ENCODE data around the gene CARS2.
"Not testable (repeated sequence)": the region's sequence is repeated elsewhere in the genome, so short reads cannot be mapped to it uniquely, and the experiment has no call there.

The CARS2 gene

GRCh38 chr13:110731072-110731471 lies 25.2 kb upstream of the CARS2 start:
- no peak for TF ChIP-seq CTCF (IDR thresholded peaks at IDR 0.05; ENCODE audit: low read depth, low read length, missing control alignments)
- in situ Hi-C loops (cut with HindIII; ENCODE audit: low pct_ligation_motif_present, low sequenced_read_pairs) = no loop called here
- no peaks in the 10 kb centered on the region for H3K36me3 ChIP-seq (replicated peaks)
- no peak for DNase-seq
- H3K4me3 ChIP-seq (ENCODE audit: low read depth, low read length) = no peak overlapping the region
- no peaks in the 10 kb centered on the region for H3K27me3 ChIP-seq (replicated peaks)
- H3K27ac ChIP-seq = no peak overlapping the region

GRCh38 chr13:110726726-110727125 lies 20.8 kb upstream of the CARS2 start:
- no peak overlapping the region for H3K4me3 ChIP-seq (ENCODE audit: low read depth, low read length)
- no peak for TF ChIP-seq CTCF (IDR thresholded peaks at IDR 0.05; ENCODE audit: low read depth, low read length, missing control alignments)
- no peaks in the 10 kb centered on the region for H3K27me3 ChIP-seq (replicated peaks)
- in situ Hi-C loops (cut with HindIII; ENCODE audit: low pct_ligation_motif_present, low sequenced_read_pairs) = no loop called here
- no peak overlapping the region for H3K27ac ChIP-seq
- H3K36me3 ChIP-seq (replicated peaks) = no peaks in the 10 kb centered on the region
- DNase-seq = no peak

DNA sequence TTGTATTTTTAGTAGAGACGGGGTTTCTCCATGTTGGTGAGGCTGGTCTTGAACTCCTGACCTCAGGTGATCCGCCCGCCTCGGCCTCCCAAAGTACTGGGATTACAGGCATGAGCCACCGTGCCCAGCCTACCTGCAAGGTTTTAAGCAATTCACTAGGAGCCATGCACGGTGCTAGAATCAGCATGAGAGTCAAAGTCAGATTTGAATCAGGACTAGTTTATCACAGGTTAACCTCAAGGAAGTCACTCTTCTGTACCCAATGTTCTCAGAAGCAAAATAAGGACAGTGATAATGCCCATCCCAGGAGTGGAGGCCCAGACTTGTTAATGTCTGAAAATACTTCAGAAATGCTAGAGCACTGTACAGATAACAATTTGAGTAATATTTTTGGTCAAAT lies 20.2 kb upstream of the CARS2 start:
- DNase-seq; H3K27ac ChIP-seq; H3K27me3 ChIP-seq (replicated peaks); in situ Hi-C loops (cut with HindIII; ENCODE audit: low pct_ligation_motif_present, low sequenced_read_pairs); H3K36me3 ChIP-seq (replicated peaks); H3K4me3 ChIP-seq (ENCODE audit: low read depth, low read length): not testable (repeated sequence)

DNA sequence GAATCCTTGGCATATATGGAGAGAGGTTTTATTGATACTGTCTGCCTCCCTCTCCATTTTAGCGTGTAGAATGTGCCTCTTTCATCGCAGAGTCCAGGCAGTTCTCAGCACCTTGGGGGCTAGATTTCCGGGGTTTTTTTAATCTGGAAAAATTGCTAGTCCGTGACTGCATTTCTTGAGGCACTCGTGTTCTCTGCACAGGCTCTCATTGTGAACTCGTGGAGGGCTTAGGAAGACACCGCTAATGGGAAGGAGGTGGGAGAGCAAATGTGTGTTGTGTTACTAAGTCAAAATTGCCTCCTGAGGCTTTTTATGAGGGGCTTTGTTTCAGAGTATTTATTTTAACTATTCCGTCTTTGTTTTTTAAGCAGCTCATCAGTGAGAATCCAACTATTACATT lies 17.7 kb upstream of the CARS2 start:
- Histone ChIP-seq H3K27ac (no peak overlapping the region), H3K27me3 (replicated peaks) (no peaks in the 10 kb centered on the region), H3K36me3 (replicated peaks) (no peaks in the 10 kb centered on the region), H3K4me3 (ENCODE audit: low read depth, low read length) (no peak overlapping the region)
- no peak for DNase-seq
- TF ChIP-seq CTCF (IDR thresholded peaks at IDR 0.05; ENCODE audit: low read depth, low read length, missing control alignments) = no peak
- in situ Hi-C loops (cut with HindIII; ENCODE audit: low pct_ligation_motif_present, low sequenced_read_pairs) = no loop called here

DNA sequence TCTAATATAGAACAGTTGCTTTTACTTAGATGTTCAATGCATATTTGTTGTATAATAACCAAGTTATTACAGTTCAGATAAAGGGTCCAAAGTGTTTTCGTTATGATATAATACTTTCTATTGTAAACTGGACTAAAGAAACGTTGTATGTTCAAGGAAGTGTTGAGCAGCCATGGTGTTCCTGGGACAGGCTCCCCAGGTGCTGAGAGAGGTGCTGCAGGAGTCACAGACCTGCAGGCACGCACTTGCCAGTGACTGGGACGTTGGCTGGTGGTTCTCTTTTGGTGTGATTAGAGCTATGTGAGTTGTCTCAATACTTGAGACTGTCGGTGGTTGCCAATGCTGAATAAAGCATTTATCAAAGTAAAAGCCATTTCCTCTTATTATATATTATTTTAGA lies 17.1 kb upstream of the CARS2 start:
- H3K27ac ChIP-seq = no peak overlapping the region
- H3K27me3 ChIP-seq (replicated peaks) = no peaks in the 10 kb centered on the region
- in situ Hi-C loops (cut with HindIII; ENCODE audit: low pct_ligation_motif_present, low sequenced_read_pairs) = no loop called here
- no peak for TF ChIP-seq CTCF (IDR thresholded peaks at IDR 0.05; ENCODE audit: low read depth, low read length, missing control alignments)
- DNase-seq = no peak
- no peak overlapping the region for H3K4me3 ChIP-seq (ENCODE audit: low read depth, low read length)
- no peaks in the 10 kb centered on the region for H3K36me3 ChIP-seq (replicated peaks)

GRCh38 chr13:110719036-110719710 lies 13.3 kb upstream of the CARS2 start:
- H3K27ac ChIP-seq = no peak overlapping the region
- TF ChIP-seq CTCF (IDR thresholded peaks at IDR 0.05; ENCODE audit: low read depth, low read length, missing control alignments) = no peak
- no peaks in the 10 kb centered on the region for H3K27me3 ChIP-seq (replicated peaks)
- no peaks in the 10 kb centered on the region for H3K36me3 ChIP-seq (replicated peaks)
- H3K4me3 ChIP-seq (ENCODE audit: low read depth, low read length) = no peak overlapping the region
- in situ Hi-C loops (cut with HindIII; ENCODE audit: low pct_ligation_motif_present, low sequenced_read_pairs) = no loop called here
- DNase-seq = no peak
